ENCODE measurements around the gene LIM2.

Gene LIM2

DNA sequence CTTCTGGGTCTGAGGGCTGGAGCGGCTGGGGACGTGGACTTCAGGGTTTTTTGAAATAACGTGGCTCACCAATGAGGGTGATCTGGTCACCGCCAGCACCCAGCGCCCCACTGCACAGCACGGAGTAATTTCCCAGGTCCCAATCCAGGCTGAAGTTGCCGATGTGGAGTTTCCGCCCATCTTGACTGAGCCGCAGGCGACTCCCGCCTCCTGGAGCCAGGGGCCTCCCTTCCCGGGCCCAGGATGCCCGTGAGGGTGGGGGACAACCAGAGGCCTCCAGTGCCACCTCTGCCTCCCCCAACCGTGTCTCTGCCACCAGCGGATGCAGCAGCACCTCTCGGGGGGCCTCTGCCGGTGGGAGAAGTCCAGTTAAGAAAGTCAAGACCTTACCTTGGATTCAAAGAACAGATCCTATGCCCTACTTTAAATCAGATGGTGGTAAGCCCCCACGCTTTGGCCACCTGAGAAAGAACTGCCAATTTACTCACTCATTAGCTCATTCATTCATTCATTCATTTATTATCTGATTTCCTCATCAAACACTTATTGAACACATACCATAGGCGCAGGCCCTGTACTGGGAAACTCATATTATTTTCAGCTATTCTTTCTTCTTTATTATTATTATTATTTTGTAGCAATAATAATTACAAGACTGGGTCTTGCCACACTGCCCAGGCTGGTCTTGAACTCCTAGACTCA lies 49.8 kb downstream of the LIM2 start:
- TF ChIP-seq POU2F2 (IDR thresholded peaks at IDR 0.05; ENCODE audit: low read depth, low read length), result no peak
- DNase-seq (ENCODE audit: insufficient read length, low spot score) (no peak), FAIRE-seq (no peak)

- TF ChIP-seq POLR2A (IDR thresholded peaks at IDR 0.05; ENCODE audit: low read depth, low read length) (no peak), POU2F2 (IDR thresholded peaks at IDR 0.05; ENCODE audit: low read depth, low read length) (no peak), SPI1 (IDR thresholded peaks at IDR 0.05; ENCODE audit: low read depth, low read length) (no peak), POLR2AphosphoS5 (IDR thresholded peaks at IDR 0.05; ENCODE audit: low read depth, low read length) (no peak), TAF1 (IDR thresholded peaks at IDR 0.05; ENCODE audit: low read depth, low read length) (no peak), PAX5 (IDR thresholded peaks at IDR 0.05; ENCODE audit: insufficient read depth, low read length, severe bottlenecking) (no peak)
- FAIRE-seq, result no peak
- no peak for DNase-seq (ENCODE audit: insufficient read length, low spot score)
These were observed 50.5 kb downstream of the LIM2 start for GRCh38 chr19:51337141-51337860.

DNA sequence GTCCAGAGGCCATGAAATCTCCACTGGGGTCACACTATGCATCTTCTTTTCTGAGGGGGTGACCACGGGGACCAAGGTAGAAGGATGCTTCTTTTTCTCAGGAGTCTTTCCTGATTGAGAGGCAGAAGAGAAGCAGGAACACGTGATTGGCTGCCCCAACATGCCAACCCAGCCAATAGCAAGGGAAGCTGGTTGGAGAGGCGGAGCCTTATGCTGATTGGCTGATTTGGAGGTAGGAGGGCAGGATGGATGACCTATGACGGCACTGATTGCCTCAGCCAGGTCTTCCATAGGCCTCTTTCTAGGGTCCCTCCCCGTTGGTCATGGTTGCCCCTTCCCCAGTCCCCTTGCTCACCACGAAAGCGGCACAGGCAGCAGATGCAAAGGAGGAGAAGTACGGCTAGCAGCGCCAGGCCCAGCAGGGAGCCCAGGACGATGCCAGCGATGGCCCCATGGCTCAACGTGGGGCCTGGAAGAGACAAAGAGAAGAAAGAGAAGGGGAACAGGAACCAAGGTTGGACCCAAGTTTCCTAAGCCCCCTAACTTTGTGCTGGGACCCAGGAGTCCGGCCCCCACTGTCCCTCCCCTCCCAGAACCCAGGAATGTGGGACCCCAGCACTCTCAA lies 53.8 kb downstream of the LIM2 start:
- TF ChIP-seq TAF1 (IDR thresholded peaks at IDR 0.05; ENCODE audit: low read depth, low read length) (no peak), POLR2A (IDR thresholded peaks at IDR 0.05; ENCODE audit: low read depth, low read length) (no peak), SPI1 (IDR thresholded peaks at IDR 0.05; ENCODE audit: low read depth, low read length) (no peak), POLR2AphosphoS5 (IDR thresholded peaks at IDR 0.05; ENCODE audit: low read depth, low read length) (no peak), POU2F2 (IDR thresholded peaks at IDR 0.05; ENCODE audit: low read depth, low read length) (no peak), PAX5 (IDR thresholded peaks at IDR 0.05; ENCODE audit: insufficient read depth, low read length, severe bottlenecking) (no peak)
- no peak for FAIRE-seq
- DNase-seq (ENCODE audit: insufficient read length, low spot score), result no peak

DNA sequence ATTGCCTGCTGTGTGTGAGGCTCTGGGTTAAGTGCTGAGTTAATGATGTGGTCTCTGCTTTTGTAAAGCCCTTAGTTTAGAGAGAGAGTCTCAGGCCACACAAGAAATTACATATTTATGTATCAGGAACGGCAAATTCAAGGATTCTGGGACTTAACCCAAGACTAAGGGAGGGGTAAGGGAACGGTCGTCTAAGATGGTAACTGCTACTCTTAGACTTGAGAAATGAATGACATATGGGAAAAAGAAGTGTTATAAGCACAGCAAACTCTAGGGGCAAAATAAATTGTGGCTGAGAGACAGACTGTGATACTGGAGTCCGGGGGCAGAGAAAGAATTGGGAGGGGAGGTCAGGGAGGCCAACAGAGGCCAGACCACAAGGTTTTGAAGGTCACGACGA lies 56.1 kb downstream of the LIM2 start:
- FAIRE-seq (no peak), DNase-seq (ENCODE audit: insufficient read length, low spot score) (no peak)
- TF ChIP-seq TAF1 (IDR thresholded peaks at IDR 0.05; ENCODE audit: low read depth, low read length) (no peak), POLR2AphosphoS5 (IDR thresholded peaks at IDR 0.05; ENCODE audit: low read depth, low read length) (no peak), POU2F2 (IDR thresholded peaks at IDR 0.05; ENCODE audit: low read depth, low read length) (no peak), SPI1 (IDR thresholded peaks at IDR 0.05; ENCODE audit: low read depth, low read length) (no peak), PAX5 (IDR thresholded peaks at IDR 0.05; ENCODE audit: insufficient read depth, low read length, severe bottlenecking) (no peak), POLR2A (IDR thresholded peaks at IDR 0.05; ENCODE audit: low read depth, low read length) (no peak)

DNA sequence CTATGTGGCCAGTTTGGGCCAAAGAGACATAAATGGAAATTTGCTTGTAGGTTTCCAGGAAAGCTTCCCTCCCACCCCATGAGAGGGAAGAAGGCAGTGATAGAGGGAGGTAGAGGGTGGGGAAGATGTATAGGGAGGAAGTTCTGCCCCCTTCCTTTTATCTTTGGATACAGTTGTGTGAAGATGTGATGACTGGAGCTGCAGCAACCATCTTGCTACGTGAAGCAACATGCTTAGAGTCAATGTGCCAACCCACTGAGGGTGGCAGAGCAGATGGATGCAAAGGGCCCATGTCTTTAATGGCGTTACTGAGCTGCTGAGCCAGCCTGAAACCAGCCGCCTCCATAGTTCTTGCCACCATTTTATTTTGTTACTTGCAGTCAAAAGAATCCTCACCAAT lies 56.6 kb downstream of the LIM2 start:
- no peak for TF ChIP-seq PAX5 (IDR thresholded peaks at IDR 0.05; ENCODE audit: insufficient read depth, low read length, severe bottlenecking)
- no peak for TF ChIP-seq POU2F2 (IDR thresholded peaks at IDR 0.05; ENCODE audit: low read depth, low read length)
- TF ChIP-seq POLR2AphosphoS5 (IDR thresholded peaks at IDR 0.05; ENCODE audit: low read depth, low read length), result no peak
- no peak for TF ChIP-seq SPI1 (IDR thresholded peaks at IDR 0.05; ENCODE audit: low read depth, low read length)
- TF ChIP-seq POLR2A (IDR thresholded peaks at IDR 0.05; ENCODE audit: low read depth, low read length), result no peak
- no peak for TF ChIP-seq TAF1 (IDR thresholded peaks at IDR 0.05; ENCODE audit: low read depth, low read length)
- DNase-seq (ENCODE audit: insufficient read length, low spot score) (no peak), FAIRE-seq (no peak)

- no peak for FAIRE-seq
- DNase-seq (ENCODE audit: insufficient read length, low spot score), result no peak
- TF ChIP-seq PAX5 (IDR thresholded peaks at IDR 0.05; ENCODE audit: insufficient read depth, low read length, severe bottlenecking), result no peak
- TF ChIP-seq TAF1 (IDR thresholded peaks at IDR 0.05; ENCODE audit: low read depth, low read length), result no peak
- no peak for TF ChIP-seq POLR2AphosphoS5 (IDR thresholded peaks at IDR 0.05; ENCODE audit: low read depth, low read length)
- TF ChIP-seq POLR2A (IDR thresholded peaks at IDR 0.05; ENCODE audit: low read depth, low read length), result no peak
- TF ChIP-seq POU2F2 (IDR thresholded peaks at IDR 0.05; ENCODE audit: low read depth, low read length), result no peak
- TF ChIP-seq SPI1 (IDR thresholded peaks at IDR 0.05; ENCODE audit: low read depth, low read length), result no peak
These were observed 57.4 kb downstream of the LIM2 start for GRCh38 chr19:51330366-51330765.

All from GM12891 (cell line).